ENCODE results near the gene TOMM34. TPM values are rescaled to one million over a fixed set of nuclear protein-coding genes. Genes with fewer than 3 reads are reported as not detected.

Gene TOMM34
- total RNA-seq, 4 donors from 2014 or later, result 14.4 to 17.3 (median 15.6) TPM

DNA sequence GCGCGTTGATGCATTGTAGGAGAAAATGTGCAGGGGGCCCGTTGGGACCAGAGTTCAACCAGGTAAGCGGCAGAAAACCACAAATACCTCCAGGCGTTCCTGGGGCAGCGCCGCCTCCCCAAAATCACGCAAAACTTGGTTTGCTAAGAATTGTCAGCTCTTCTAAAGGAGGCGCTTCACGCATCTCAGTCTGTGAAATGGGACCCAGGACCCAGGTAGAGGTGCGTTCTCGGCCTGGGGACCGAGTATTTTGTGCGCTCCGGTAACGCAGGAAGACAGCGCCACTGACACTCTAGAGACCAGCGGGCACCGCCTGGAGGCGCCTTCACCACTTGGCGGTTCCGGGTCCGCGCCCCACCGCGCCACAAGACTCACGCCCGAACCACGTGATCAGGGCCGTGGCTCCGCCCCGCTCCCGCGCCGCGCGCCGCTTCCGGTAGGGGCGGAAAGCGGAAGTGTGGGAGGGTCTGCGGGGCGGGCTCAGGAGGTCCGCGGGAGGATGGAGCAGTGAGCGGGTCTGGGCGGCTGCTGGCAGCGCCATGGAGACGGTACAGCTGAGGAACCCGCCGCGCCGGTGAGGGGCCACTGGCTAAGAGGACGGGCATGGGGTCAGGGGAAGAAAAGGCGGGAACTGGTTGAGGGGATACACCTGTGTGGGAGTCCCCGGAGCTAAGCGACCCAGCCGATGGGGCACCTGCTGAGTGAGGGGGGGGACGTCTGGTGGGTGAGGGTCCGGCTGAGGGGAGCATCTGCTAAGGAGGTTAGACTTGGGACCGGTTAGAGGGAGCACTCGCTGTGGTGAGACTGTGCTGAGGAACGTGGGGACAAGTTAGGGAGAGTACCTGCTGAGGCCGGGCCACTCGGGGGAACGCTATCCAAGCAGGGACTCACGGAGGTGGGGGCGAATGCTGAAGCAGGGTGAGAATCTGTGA, 6.1 kb upstream of the TOMM34 start, which contains the start of gene STK4:
Gene STK4 (plus strand): TSS at position 483 of the 932 bp plus-strand sequence. CDS start 57 bp downstream, at position 540.
- no peaks in the 10 kb centered on the region for H3K9me3 ChIP-seq
- H3K36me3 ChIP-seq, result no peaks in the 10 kb centered on the region
- H3K27me3 ChIP-seq, result no peaks in the 10 kb centered on the region
- DNase-seq (ENCODE audit: low spot score in 2 of 2), result peak; percentile 95 to 97
- no peak for TF ChIP-seq EP300 (IDR thresholded peaks at IDR 0.05)
- TF ChIP-seq, protein P1, sequence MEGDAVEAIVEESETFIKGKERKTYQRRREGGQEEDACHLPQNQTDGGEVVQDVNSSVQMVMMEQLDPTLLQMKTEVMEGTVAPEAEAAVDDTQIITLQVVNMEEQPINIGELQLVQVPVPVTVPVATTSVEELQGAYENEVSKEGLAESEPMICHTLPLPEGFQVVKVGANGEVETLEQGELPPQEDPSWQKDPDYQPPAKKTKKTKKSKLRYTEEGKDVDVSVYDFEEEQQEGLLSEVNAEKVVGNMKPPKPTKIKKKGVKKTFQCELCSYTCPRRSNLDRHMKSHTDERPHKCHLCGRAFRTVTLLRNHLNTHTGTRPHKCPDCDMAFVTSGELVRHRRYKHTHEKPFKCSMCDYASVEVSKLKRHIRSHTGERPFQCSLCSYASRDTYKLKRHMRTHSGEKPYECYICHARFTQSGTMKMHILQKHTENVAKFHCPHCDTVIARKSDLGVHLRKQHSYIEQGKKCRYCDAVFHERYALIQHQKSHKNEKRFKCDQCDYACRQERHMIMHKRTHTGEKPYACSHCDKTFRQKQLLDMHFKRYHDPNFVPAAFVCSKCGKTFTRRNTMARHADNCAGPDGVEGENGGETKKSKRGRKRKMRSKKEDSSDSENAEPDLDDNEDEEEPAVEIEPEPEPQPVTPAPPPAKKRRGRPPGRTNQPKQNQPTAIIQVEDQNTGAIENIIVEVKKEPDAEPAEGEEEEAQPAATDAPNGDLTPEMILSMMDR (IDR thresholded peaks at IDR 0.05), result peak; percentile 35 to 51
- peak; percentile 44 to 93 (median 82) for TF ChIP-seq POLR2AphosphoS5 (IDR thresholded peaks at IDR 0.05)
- TF ChIP-seq POLR2A (IDR thresholded peaks at IDR 0.05), result peak; percentile 39 to 86
- H3K4me3 ChIP-seq, result peak within 1 kb of the TSS; percentile 85
- WGBS, result under 1% methylated on average over 55 of the region's 68 CpGs
- H3K4me1 ChIP-seq, result peaks cover 28% of the 10 kb centered on the region
- peak within 1 kb of the TSS; percentile 77 for H3K27ac ChIP-seq

- Histone ChIP-seq H3K4me1 (peaks cover 30% of the 10 kb centered on the region), H3K36me3 (no peaks in the 10 kb centered on the region), H3K27ac (peak overlapping the region; percentile 77), H3K9me3 (no peaks in the 10 kb centered on the region), H3K4me3 (peak overlapping the region; percentile 85), H3K27me3 (no peaks in the 10 kb centered on the region)
- no peak for DNase-seq (ENCODE audit: low spot score in 2 of 2)
- no peak for TF ChIP-seq POLR2AphosphoS5 (IDR thresholded peaks at IDR 0.05)
- no peak for TF ChIP-seq EP300 (IDR thresholded peaks at IDR 0.05)
- TF ChIP-seq, protein P1 (IDR thresholded peaks at IDR 0.05), result no peak
- TF ChIP-seq POLR2A (IDR thresholded peaks at IDR 0.05), result no peak
- WGBS, result 50% methylated on average over 5 of the region's 5 CpGs
Observed at GRCh38 chr20:44965651-44966029, 5.4 kb upstream of the TOMM34 start.

GRCh38 chr20:44963325-44964215, 3.4 kb upstream of the TOMM34 start:
- WGBS, result 87% methylated on average over 4 of the region's 4 CpGs
- DNase-seq (ENCODE audit: low spot score in 2 of 2), result no peak
- H3K4me1 ChIP-seq, result peaks cover 41% of the 10 kb centered on the region
- TF ChIP-seq POLR2A (IDR thresholded peaks at IDR 0.05) (no peak), EP300 (IDR thresholded peaks at IDR 0.05) (no peak), POLR2AphosphoS5 (IDR thresholded peaks at IDR 0.05) (no peak)
- TF ChIP-seq, protein P1 (IDR thresholded peaks at IDR 0.05), result no peak
- H3K27me3 ChIP-seq, result no peaks in the 10 kb centered on the region
- H3K4me3 ChIP-seq, result no peak overlapping the region
- no peaks in the 10 kb centered on the region for H3K9me3 ChIP-seq
- H3K27ac ChIP-seq, result no peak overlapping the region
- H3K36me3 ChIP-seq, result no peaks in the 10 kb centered on the region

DNA sequence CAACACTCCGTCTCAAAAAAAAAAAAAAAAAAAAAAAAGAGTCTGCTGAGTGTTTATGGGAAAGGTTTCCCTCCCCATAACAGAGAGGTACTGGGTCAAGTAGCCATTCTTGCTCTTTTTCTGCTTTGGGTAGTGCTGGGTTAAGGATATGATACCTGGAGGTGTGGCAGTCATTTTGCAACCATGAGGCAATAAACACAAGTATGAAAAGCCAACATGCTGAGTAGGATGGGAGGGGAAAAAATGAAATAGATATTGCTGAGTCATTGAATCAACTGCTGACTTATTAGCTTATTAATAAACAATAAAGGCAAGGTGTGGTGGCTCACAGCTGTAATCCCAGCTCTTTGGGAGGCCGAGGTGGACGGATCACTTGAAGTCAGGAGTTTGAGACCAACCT, 2.3 kb upstream of the TOMM34 start:
- TF ChIP-seq POLR2A (IDR thresholded peaks at IDR 0.05), result no peak
- TF ChIP-seq POLR2AphosphoS5 (IDR thresholded peaks at IDR 0.05), result no peak
- TF ChIP-seq EP300 (IDR thresholded peaks at IDR 0.05), result no peak
- TF ChIP-seq, protein P1 (IDR thresholded peaks at IDR 0.05), result no peak
- 92% methylated on average over 3 of the region's 3 CpGs for WGBS
- DNase-seq (ENCODE audit: low spot score in 2 of 2), result no peak
- H3K4me3 ChIP-seq, result no peak overlapping the region
- no peak overlapping the region for H3K27ac ChIP-seq
- no peaks in the 10 kb centered on the region for H3K27me3 ChIP-seq
- no peaks in the 10 kb centered on the region for H3K36me3 ChIP-seq
- no peaks in the 10 kb centered on the region for H3K9me3 ChIP-seq
- H3K4me1 ChIP-seq, result peaks cover 32% of the 10 kb centered on the region

Data from suprapubic skin (tissue), 4 donors.